Measurements from ENCODE around the gene KMT2B. TPM values are rescaled to one million over a fixed set of nuclear protein-coding genes. Genes with fewer than 3 reads are reported as not detected.

Gene KMT2B
- total RNA-seq, 1 experiment from 2014 or later, result 65.3 TPM

DNA sequence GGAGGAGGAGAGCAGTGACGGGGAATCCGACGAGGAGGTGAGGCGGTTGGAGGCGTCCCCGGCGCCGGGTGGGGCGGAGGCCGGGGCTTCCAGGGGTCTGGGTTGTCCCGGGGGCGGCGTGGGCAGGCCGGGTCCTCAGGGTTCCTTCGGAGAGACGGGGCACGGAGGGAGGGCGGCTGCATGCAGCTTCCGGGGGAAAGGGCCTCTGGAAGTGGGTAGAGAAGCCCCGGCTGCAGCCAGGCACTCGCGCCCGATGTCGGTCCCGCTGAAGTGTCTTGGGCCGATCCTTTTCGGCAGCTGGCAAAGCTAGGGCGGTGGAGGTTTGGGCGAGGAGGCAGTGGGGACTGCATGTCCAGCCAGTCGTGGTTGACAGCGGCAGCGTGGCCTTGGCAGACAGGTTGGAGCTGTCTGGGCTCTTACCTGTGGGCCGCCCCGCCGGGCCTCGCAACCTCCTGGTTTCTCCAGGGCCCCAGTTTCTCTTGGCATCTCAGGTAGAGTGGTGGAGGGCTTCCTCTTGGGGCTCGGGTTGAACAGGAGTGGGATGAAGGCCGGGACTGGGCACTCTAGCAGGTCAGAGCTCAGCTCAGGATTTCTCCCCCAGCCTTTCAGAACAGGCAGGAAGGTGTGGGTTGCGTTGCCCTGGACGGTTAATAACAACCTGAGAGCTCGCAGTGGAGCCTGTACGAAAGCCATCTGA is 690 bp downstream of the KMT2B start:
- TF ChIP-seq, protein P1, sequence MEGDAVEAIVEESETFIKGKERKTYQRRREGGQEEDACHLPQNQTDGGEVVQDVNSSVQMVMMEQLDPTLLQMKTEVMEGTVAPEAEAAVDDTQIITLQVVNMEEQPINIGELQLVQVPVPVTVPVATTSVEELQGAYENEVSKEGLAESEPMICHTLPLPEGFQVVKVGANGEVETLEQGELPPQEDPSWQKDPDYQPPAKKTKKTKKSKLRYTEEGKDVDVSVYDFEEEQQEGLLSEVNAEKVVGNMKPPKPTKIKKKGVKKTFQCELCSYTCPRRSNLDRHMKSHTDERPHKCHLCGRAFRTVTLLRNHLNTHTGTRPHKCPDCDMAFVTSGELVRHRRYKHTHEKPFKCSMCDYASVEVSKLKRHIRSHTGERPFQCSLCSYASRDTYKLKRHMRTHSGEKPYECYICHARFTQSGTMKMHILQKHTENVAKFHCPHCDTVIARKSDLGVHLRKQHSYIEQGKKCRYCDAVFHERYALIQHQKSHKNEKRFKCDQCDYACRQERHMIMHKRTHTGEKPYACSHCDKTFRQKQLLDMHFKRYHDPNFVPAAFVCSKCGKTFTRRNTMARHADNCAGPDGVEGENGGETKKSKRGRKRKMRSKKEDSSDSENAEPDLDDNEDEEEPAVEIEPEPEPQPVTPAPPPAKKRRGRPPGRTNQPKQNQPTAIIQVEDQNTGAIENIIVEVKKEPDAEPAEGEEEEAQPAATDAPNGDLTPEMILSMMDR (IDR thresholded peaks at IDR 0.05; ENCODE audit: unreplicated experiment), result no peak
- peak; percentile 35 for DNase-seq
- Mint-ChIP-seq H3K4me1 (ENCODE audit: low read depth, unreplicated experiment) (peaks cover 30% of the 10 kb centered on the region), H3K4me3 (ENCODE audit: low read depth, unreplicated experiment) (peak overlapping the region; percentile 77), H3K27ac (ENCODE audit: unreplicated experiment) (peak overlapping the region; percentile 47), H3K36me3 (ENCODE audit: insufficient read depth, unreplicated experiment) (peaks cover 75% of the 10 kb centered on the region), H3K27me3 (ENCODE audit: unreplicated experiment) (peaks cover 13% of the 10 kb centered on the region), H3K9me3 (ENCODE audit: low read depth, unreplicated experiment) (no peaks in the 10 kb centered on the region)
- intact Hi-C loops (cut with micrococcal nuclease; ENCODE audit: unreplicated experiment), result no loop called here
- no TSS peak for BruUV-seq (replicated peaks)
- CTCF ChIA-PET, result interaction anchor here (0.8 to 1.4 kb wide), 8 partner anchors 10 to 295 kb away, joined by 3 to 5 read pairs (median 4); partner anchors contain the start of genes ALKBH6 and LIN37

DNA sequence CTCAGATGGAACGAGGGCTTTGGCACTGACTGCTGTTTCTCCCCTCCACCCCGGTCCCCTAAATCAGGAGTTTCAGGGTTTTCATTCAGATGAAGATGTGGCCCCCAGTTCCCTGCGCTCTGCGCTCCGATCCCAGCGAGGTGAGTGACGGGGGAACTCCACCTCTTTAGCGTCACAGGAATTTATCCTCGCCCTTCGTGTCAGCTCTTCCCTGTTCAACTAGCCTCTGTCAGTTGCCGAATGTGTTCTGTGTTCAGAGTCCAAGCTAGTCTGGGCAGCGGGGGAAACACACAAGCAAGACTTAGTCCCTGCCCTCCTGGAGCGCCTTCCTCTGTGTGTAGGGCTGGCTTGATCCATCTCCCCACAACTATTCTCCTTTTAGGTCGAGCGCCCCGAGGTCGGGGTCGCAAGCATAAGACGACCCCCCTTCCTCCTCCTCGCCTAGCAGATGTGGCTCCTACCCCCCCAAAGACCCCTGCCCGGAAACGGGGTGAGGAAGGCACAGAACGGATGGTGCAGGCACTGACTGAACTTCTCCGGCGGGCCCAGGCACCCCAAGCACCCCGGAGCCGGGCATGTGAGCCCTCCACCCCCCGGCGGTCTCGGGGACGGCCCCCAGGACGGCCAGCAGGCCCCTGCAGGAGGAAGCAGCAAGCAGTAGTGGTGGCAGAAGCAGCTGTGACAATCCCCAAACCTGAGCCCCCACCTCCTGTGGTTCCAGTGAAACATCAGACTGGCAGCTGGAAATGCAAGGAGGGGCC is 1.8 kb downstream of the KMT2B start:
- Mint-ChIP-seq H3K9me3 (ENCODE audit: low read depth, unreplicated experiment) (no peaks in the 10 kb centered on the region), H3K27me3 (ENCODE audit: unreplicated experiment) (peaks cover 3% of the 10 kb centered on the region), H3K4me3 (ENCODE audit: low read depth, unreplicated experiment) (peak overlapping the region; percentile 77), H3K36me3 (ENCODE audit: insufficient read depth, unreplicated experiment) (peaks cover 86% of the 10 kb centered on the region), H3K27ac (ENCODE audit: unreplicated experiment) (peak overlapping the region; percentile 77), H3K4me1 (ENCODE audit: low read depth, unreplicated experiment) (peaks cover 26% of the 10 kb centered on the region)
- CTCF ChIA-PET, result interaction anchor here (1.0 to 1.4 kb wide), 4 partner anchors 11 to 21 kb away, joined by 3 to 5 read pairs (median 4); no protein-coding TSS in a partner anchor
- DNase-seq, result no peak
- intact Hi-C loops (cut with micrococcal nuclease; ENCODE audit: unreplicated experiment), result no loop called here
- TF ChIP-seq, protein P1 (IDR thresholded peaks at IDR 0.05; ENCODE audit: unreplicated experiment), result no peak
- BruUV-seq (replicated peaks), result TSS peak; percentile 29

DNA sequence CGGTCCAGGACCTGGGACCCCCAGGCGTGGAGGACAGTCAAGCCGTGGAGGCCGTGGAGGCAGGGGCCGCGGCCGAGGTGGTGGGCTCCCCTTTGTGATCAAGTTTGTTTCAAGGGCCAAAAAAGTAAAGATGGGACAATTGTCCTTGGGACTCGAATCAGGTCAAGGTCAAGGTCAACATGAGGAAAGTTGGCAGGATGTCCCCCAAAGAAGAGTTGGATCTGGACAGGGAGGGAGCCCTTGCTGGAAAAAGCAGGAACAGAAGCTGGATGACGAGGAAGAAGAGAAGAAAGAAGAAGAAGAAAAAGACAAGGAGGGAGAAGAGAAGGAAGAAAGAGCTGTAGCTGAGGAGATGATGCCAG is 2.3 kb downstream of the KMT2B start:
- intact Hi-C loops (cut with micrococcal nuclease; ENCODE audit: unreplicated experiment), result no loop called here
- H3K27me3 Mint-ChIP-seq (ENCODE audit: unreplicated experiment), result no peaks in the 10 kb centered on the region
- TF ChIP-seq, protein P1 (IDR thresholded peaks at IDR 0.05; ENCODE audit: unreplicated experiment), result no peak
- H3K4me1 Mint-ChIP-seq (ENCODE audit: low read depth, unreplicated experiment), result peaks cover 21% of the 10 kb centered on the region
- no peak for DNase-seq
- H3K27ac Mint-ChIP-seq (ENCODE audit: unreplicated experiment), result peak overlapping the region; percentile 15
- H3K9me3 Mint-ChIP-seq (ENCODE audit: low read depth, unreplicated experiment), result no peaks in the 10 kb centered on the region
- peaks cover 91% of the 10 kb centered on the region for H3K36me3 Mint-ChIP-seq (ENCODE audit: insufficient read depth, unreplicated experiment)
- CTCF ChIA-PET, result no interaction called here
- BruUV-seq (replicated peaks), result no TSS peak
- H3K4me3 Mint-ChIP-seq (ENCODE audit: low read depth, unreplicated experiment), result no peak overlapping the region

DNA sequence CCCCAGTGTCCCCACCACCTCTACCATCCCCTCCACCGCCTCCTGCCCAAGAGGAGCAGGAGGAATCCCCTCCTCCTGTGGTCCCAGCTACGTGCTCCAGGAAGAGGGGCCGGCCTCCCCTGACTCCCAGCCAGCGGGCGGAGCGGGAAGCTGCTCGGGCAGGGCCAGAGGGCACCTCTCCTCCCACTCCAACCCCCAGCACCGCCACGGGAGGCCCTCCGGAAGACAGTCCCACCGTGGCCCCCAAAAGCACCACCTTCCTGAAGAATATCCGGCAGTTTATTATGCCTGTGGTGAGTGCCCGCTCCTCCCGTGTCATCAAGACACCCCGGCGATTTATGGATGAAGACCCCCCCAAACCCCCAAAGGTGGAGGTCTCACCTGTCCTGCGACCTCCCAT is 2.8 kb downstream of the KMT2B start:
- BruUV-seq (replicated peaks), result no TSS peak

More for the DNA sequence above, 2.8 kb downstream of the KMT2B start:
- CTCF ChIA-PET, result interaction anchor here (0.6 kb wide), 1 partner anchor 1905 kb away, joined by 5 read pairs; no protein-coding TSS in a partner anchor
- Mint-ChIP-seq H3K27me3 (ENCODE audit: unreplicated experiment) (no peaks in the 10 kb centered on the region), H3K4me3 (ENCODE audit: low read depth, unreplicated experiment) (no peak overlapping the region), H3K9me3 (ENCODE audit: low read depth, unreplicated experiment) (no peaks in the 10 kb centered on the region), H3K4me1 (ENCODE audit: low read depth, unreplicated experiment) (peaks cover 21% of the 10 kb centered on the region), H3K27ac (ENCODE audit: unreplicated experiment) (no peak overlapping the region), H3K36me3 (ENCODE audit: insufficient read depth, unreplicated experiment) (peaks cover 95% of the 10 kb centered on the region)
- DNase-seq, result no peak
- intact Hi-C loops (cut with micrococcal nuclease; ENCODE audit: unreplicated experiment), result no loop called here
- TF ChIP-seq, protein P1 (IDR thresholded peaks at IDR 0.05; ENCODE audit: unreplicated experiment), result no peak
